Liver (tissue), 9 donors: ENCODE measurements around the gene ITGBL1. TPM values are rescaled to one million over a fixed set of nuclear protein-coding genes. Genes with fewer than 3 reads are reported as not detected.

Experiments
- DNase-seq: peaks from one replicate; pipeline ENCODE4 v3.0.0-alpha.2; 2017; ENCODE audit warnings: low spot score
- H3K27ac ChIP-seq, 2 donors: one replicate each; pipeline ENCODE4 v1.7.0; 2013; ENCODE audit warnings: inconsistent platforms in 2 of 2, low read length in 2 of 2, control low read depth in 1 of 2, low read depth in 1 of 2, mild to moderate bottlenecking in 1 of 2
- H3K27me3 ChIP-seq, 4 donors: one replicate each; pipeline versions ENCODE4 v1.6.1 to v1.7.0; 2013; ENCODE audit warnings: low read length in 3 of 4, inconsistent platforms in 1 of 4, mild to moderate bottlenecking in 1 of 4, moderate library complexity in 1 of 4; ENCODE audit not compliant: control insufficient read depth in 4 of 4, insufficient read depth in 4 of 4
- H3K36me3 ChIP-seq, 4 donors: one replicate each; pipeline versions ENCODE4 v1.6.1 to v1.7.0; 2013; ENCODE audit warnings: low read length in 3 of 4, mild to moderate bottlenecking in 3 of 4, low read depth in 1 of 4, moderate library complexity in 1 of 4; ENCODE audit not compliant: control insufficient read depth in 4 of 4, insufficient read depth in 3 of 4
- H3K4me1 ChIP-seq, 4 donors: one replicate each; pipeline versions ENCODE4 v1.6.1 to v1.7.0; 2013; ENCODE audit warnings: low read length in 3 of 4, mild to moderate bottlenecking in 3 of 4, moderate library complexity in 1 of 4; ENCODE audit not compliant: control insufficient read depth in 4 of 4, insufficient read depth in 4 of 4
- H3K4me3 ChIP-seq, 3 donors: one replicate each; pipeline versions ENCODE4 v1.6.1 to v1.7.0; 2013; ENCODE audit warnings: low read length in 3 of 3, control low read depth in 1 of 3, low read depth in 1 of 3, mild to moderate bottlenecking in 1 of 3
- H3K9ac ChIP-seq, 2 donors: one replicate each; pipeline ENCODE4 v1.7.0; 2013; ENCODE audit warnings: low read length in 2 of 2, mild to moderate bottlenecking in 2 of 2, moderate library complexity in 2 of 2, control low read depth in 1 of 2, low read depth in 1 of 2
- H3K9me3 ChIP-seq, 4 donors: one replicate each; pipeline versions ENCODE4 v1.6.1 to v1.7.0; 2013; ENCODE audit warnings: low read length in 3 of 4; ENCODE audit not compliant: control insufficient read depth in 4 of 4
- FOXA1 ChIP-seq: IDR thresholded peaks from 2 replicates; pipeline ENCODE4 v1.6.1; 2016; ENCODE audit warnings: antibody characterized with exemption
- FOXA2 ChIP-seq: IDR thresholded peaks from 2 replicates; pipeline ENCODE4 v1.6.1; 2016; ENCODE audit warnings: antibody characterized with exemption
- GABPA ChIP-seq, 2 donors: IDR thresholded peaks in 1 of 2; conservative IDR thresholded peaks in 1 of 2; 2 replicates each; pipeline ENCODE4 v1.6.1; 2016; ENCODE audit warnings: antibody characterized with exemption in 2 of 2, mild to moderate bottlenecking in 1 of 2, moderate library complexity in 1 of 2
- HNF4G ChIP-seq: IDR thresholded peaks from 2 replicates; pipeline ENCODE4 v1.6.1; 2016; ENCODE audit warnings: antibody characterized with exemption
- JUND ChIP-seq, 2 donors: IDR thresholded peaks; 2 replicates each; pipeline ENCODE4 v1.6.1; 2016; ENCODE audit warnings: antibody characterized with exemption in 2 of 2
- NR2F2 ChIP-seq: IDR thresholded peaks from 2 replicates; pipeline ENCODE4 v1.6.1; 2016; ENCODE audit warnings: antibody characterized with exemption
- RAD21 ChIP-seq, 2 donors: IDR thresholded peaks; 2 replicates each; pipeline ENCODE4 v1.6.1; 2016; ENCODE audit warnings: antibody characterized with exemption in 2 of 2, mild to moderate bottlenecking in 2 of 2
- RXRA ChIP-seq, 2 donors: IDR thresholded peaks; 2 replicates each; pipeline ENCODE4 v1.6.1; 2017 to 2018; ENCODE audit warnings: antibody characterized with exemption in 2 of 2, mild to moderate bottlenecking in 1 of 2
- SP1 ChIP-seq: IDR thresholded peaks from 2 replicates; pipeline ENCODE4 v1.6.1; 2018; ENCODE audit warnings: antibody characterized with exemption, mild to moderate bottlenecking
- TAF1 ChIP-seq: conservative IDR thresholded peaks from 2 replicates; pipeline ENCODE4 v1.6.1; 2016; ENCODE audit warnings: antibody characterized with exemption, mild to moderate bottlenecking
- YY1 ChIP-seq: IDR thresholded peaks from 2 replicates; pipeline ENCODE4 v1.6.1; 2016; ENCODE audit warnings: antibody characterized with exemption, mild to moderate bottlenecking
- WGBS: extraction: QIAGEN DNeasy Blood & Tissue Kit; methylation state at CpG from one replicate; pipeline ENCODE4 v1.1.7; 2013; 5-methylcytosine and 5-hydroxymethylcytosine counted together
- polyA plus RNA-seq, 2 donors: library from polyadenylated mRNA; stranded (reverse) in 1 of 2; unstranded in 1 of 2; fragments of 200-250 nt in 1 of 2; fragments of >200 nt in 1 of 2; fragmentation: Nextera tagmentation in 1 of 2; extraction: Ambion mirVana in 1 of 2; gene quantifications; one replicate each; pipeline versions ENCODE4 v1.2.1 to v1.2.3, GENCODE V29; 2013 to 2015
- total RNA-seq, 2 donors: library from RNA; depleted of rRNA; stranded (reverse); fragments of >200 nt; gene quantifications; one replicate each; pipeline ENCODE4 v1.2.3, GENCODE V29; 2014
- TF ChIP-seq, protein P1 (sequence below): IDR thresholded peaks from 2 replicates; pipeline ENCODE4 v1.6.1; 2016; ENCODE audit warnings: antibody characterized with exemption
- TF ChIP-seq, protein P2 (sequence below): fragments of 150-350 bp; IDR thresholded peaks from 2 replicates; pipeline ENCODE4 v1.5.1; 2017; ENCODE audit warnings: improper control_type of control experiment, low read depth, low read length; ENCODE audit not compliant: missing input control
- TF ChIP-seq, protein P3 (sequence below): IDR thresholded peaks from 2 replicates; pipeline ENCODE4 v1.6.1; 2016; ENCODE audit warnings: antibody characterized with exemption
- donor health status: healthy.
- donor health status: healthy.
- donor health status: healthy.
- donor health status: healthy.
- donor health status: healthy.

Gene ITGBL1
- total and polyA plus RNA-seq, 4 donors: 0.28 to 2.2 (median 1.2) TPM

DNA sequence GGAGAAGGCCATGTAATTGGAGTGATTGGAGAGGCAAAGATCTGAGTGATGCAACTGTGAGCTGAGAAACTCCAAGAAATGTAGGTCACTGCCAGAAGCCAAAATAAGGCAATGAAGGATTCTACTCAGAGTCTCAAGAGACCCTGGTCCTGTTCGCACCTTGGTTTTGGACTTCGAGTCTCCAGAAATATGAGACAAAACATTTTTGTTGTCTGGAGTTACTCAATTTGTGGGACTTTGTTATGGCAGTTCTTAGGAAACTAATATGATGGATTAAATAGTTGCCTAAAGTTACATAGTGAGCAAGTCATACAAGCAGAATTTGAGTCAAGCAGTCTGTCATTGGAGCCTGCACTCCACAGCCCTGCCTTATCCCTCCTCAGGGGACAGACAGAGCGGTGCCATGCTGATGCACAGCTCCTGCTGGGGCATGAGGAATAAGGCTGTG, 104.2 kb downstream of the ITGBL1 start:
- H3K4me1 ChIP-seq: no peaks in the 10 kb centered on the region
- TF ChIP-seq FOXA2 (no peak), RAD21 (IDR thresholded peaks at IDR 0.05) (no peak), SP1 (no peak), HNF4G (no peak), FOXA1 (no peak), NR2F2 (no peak), TAF1 (no peak), GABPA (IDR thresholded peaks at IDR 0.05 in 1 of 2, conservative IDR thresholded peaks at IDR 0.05 in 1 of 2) (no peak), JUND (IDR thresholded peaks at IDR 0.05) (no peak)
- TF ChIP-seq, protein P1, sequence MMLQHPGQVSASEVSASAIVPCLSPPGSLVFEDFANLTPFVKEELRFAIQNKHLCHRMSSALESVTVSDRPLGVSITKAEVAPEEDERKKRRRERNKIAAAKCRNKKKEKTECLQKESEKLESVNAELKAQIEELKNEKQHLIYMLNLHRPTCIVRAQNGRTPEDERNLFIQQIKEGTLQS: no peak
- TF ChIP-seq, protein P2, sequence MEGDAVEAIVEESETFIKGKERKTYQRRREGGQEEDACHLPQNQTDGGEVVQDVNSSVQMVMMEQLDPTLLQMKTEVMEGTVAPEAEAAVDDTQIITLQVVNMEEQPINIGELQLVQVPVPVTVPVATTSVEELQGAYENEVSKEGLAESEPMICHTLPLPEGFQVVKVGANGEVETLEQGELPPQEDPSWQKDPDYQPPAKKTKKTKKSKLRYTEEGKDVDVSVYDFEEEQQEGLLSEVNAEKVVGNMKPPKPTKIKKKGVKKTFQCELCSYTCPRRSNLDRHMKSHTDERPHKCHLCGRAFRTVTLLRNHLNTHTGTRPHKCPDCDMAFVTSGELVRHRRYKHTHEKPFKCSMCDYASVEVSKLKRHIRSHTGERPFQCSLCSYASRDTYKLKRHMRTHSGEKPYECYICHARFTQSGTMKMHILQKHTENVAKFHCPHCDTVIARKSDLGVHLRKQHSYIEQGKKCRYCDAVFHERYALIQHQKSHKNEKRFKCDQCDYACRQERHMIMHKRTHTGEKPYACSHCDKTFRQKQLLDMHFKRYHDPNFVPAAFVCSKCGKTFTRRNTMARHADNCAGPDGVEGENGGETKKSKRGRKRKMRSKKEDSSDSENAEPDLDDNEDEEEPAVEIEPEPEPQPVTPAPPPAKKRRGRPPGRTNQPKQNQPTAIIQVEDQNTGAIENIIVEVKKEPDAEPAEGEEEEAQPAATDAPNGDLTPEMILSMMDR: no peak
- TF ChIP-seq, protein P3, sequence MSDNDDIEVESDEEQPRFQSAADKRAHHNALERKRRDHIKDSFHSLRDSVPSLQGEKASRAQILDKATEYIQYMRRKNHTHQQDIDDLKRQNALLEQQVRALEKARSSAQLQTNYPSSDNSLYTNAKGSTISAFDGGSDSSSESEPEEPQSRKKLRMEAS: no peak
- no peak for DNase-seq
- H3K36me3 ChIP-seq: no peaks in the 10 kb centered on the region
- H3K27ac ChIP-seq: no peak overlapping the region
- no peaks in the 10 kb centered on the region for H3K9me3 ChIP-seq
- WGBS: 93% methylated on average over 3 of the region's 3 CpGs
- H3K4me3 ChIP-seq: no peak overlapping the region
- no peaks in the 10 kb centered on the region for H3K27me3 ChIP-seq
- no peak overlapping the region for H3K9ac ChIP-seq

DNA sequence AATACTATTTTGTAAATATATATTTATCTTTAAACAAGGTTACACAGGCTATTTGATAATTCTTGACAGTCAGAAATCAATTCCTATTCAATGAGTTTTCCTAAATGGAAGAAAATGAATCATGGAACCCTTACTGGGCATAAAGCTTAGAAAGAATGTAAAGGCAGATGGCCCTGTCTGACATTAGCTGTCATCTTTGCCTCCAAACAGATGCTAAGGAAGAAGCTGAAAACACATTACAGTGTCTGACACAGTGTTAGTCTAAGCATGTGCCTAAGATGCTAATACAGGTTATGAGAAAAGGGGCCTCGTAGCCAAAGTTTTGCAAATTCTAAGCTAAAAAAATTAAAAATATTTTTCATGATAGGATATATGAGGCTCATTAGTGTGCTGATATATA, 112.8 kb downstream of the ITGBL1 start:
- no peak for DNase-seq
- Histone ChIP-seq H3K4me3 (no peak overlapping the region), H3K36me3 (no peaks in the 10 kb centered on the region), H3K9ac (no peak overlapping the region), H3K9me3 (no peaks in the 10 kb centered on the region), H3K27ac (no peak overlapping the region), H3K4me1 (no peaks in the 10 kb centered on the region), H3K27me3 (no peaks in the 10 kb centered on the region)
- TF ChIP-seq GABPA (IDR thresholded peaks at IDR 0.05 in 1 of 2, conservative IDR thresholded peaks at IDR 0.05 in 1 of 2) (no peak), FOXA2 (no peak)
- TF ChIP-seq, protein P1: no peak
- TF ChIP-seq, protein P2: no peak
- 92% methylated on average over 1 of the region's 1 CpG for WGBS

DNA sequence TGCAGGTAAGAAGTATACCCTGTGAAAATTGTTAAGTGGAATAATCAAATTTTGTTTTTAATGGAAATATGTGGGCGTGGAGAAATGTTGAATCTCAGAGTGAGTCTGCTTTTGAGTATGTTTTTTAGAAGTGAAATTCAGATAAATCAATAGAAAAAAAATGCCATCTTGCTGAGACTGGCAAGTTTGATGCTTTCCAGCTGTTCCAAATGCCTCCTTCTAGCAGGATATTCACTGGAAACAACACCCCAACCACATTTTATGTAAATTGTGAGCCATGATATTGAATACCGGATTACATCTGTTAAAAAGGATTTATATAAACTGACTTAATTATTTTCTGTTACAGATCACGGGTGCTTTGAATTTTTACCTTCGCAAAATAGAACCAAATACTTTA, 115.4 kb downstream of the ITGBL1 start:
- H3K27ac ChIP-seq: no peak overlapping the region
- no peak overlapping the region for H3K4me3 ChIP-seq
- no peak for TF ChIP-seq NR2F2
- TF ChIP-seq, protein P2: no peak
- TF ChIP-seq YY1: no peak
- TF ChIP-seq HNF4G: no peak
- TF ChIP-seq JUND (IDR thresholded peaks at IDR 0.05): no peak
- TF ChIP-seq, protein P3: no peak
- TF ChIP-seq RXRA (IDR thresholded peaks at IDR 0.05): no peak
- TF ChIP-seq, protein P1: no peak
- H3K36me3 ChIP-seq: no peaks in the 10 kb centered on the region
- H3K27me3 ChIP-seq: no peaks in the 10 kb centered on the region
- no peak overlapping the region for H3K9ac ChIP-seq
- WGBS: 90% methylated on average over 4 of the region's 4 CpGs
- no peaks in the 10 kb centered on the region for H3K9me3 ChIP-seq
- no peak for DNase-seq
- no peaks in the 10 kb centered on the region for H3K4me1 ChIP-seq
